GM18526 (cell line): Measurements from ENCODE around the gene SPATA2L.

Experiments used
- POLR2A ChIP-seq: IDR thresholded peaks from 3 replicates; pipeline ENCODE4 v1.6.1; 2011; ENCODE audit not compliant: insufficient read length; ENCODE audit errors: extremely low read depth

The SPATA2L gene

DNA sequence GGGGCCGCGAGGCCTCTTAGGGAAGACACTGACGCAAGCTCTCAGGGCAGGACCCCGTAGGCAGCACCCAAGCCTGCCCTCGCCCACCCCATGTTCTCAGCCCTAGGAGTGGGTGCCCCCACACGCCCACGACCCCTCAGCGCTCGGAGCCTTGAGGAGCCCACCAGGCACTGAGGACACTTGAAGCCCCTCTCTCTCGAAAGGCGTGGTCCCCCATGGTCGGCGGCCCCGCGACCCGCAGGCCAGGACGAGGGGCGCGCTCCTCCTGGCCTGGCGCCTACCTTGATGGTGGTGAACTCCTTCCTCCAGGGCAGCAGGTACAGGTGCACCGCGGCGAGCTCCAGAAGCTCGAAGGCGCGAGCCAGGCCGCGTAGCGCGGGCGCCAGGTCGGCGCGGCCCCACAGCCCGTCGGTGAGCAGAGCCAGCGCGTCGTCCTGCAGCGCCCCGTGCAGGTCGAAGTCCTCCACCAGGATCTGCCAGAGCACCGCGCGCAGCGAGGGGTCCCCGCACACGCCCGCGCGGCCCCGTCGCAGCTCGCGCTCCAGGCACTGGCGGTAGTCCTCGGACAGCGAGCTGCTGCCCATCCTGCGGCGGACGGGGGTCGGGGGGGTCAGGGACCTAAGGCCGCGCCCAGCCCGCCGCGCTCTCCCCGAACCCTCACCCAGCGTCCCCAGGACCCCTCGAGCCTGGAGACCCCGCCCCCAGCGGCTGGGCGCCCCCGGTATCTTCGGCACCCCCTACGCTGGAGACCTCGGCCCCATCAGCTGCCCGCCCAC, 668 bp downstream of the SPATA2L start:
- TF ChIP-seq POLR2A, result no peak

DNA sequence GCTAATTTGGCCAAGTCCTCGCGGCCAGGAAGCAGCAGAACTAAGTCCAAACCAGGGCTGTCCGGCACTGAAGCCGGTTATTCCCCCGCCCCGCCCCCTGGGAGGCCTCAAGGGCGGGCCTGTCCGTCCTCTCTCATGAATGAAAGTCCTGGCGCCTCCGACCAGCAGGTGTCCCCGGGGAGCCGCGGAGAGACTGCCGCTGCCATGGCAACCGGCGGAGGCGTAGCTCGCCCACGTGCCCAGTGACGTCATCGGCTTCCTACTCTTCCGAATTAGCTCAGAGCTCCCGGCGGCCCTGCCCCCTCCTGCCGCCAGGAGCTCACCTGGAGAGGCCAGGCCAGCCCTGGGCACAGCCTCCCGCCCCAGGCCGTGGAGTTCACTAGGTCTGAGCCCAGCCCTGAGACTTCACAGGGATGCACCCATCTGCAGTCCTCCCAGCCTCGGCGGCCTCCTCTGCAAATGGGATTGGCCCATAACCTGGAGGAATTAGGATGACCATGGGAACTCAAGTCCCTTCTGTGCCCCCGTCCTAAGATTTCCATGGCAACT, 1.3 kb downstream of the SPATA2L start:
- TF ChIP-seq POLR2A, result no peak

DNA sequence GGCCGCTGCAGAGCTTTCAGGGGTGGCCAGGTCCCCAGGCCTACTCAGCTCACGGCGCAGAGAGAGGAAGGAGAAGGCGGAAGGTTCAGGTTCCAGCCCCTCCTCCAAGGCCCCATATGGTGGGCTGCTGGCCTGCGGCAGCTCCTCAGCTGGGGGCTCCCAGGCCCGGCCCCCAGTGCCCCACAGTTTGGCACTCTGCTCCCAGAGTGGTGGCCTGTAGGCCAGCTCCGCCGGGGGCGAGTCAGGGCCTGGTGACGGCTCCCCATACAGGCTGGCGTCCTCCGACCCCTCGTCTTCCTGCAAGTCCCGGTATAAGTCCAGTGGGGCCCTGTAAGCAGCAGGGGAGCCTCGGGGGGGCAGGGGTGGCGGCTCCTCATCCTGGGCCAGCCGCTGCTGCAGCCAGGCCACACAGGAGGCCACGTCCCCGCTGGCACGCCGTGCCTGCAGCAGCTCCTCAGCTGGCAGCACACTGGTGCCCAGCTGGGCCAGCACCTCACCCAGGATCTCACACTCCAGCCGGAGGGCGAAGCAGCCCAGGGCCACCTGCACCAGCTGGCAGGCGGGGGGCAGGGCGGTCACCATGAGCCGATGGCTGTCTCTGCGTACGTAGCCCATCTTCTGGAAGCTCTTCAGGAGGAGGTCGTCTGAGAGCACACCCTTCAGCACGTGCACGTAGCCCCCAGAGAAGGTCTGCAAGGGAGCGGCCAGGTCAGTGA, 3.7 kb downstream of the SPATA2L start:
- TF ChIP-seq POLR2A, result no peak

DNA sequence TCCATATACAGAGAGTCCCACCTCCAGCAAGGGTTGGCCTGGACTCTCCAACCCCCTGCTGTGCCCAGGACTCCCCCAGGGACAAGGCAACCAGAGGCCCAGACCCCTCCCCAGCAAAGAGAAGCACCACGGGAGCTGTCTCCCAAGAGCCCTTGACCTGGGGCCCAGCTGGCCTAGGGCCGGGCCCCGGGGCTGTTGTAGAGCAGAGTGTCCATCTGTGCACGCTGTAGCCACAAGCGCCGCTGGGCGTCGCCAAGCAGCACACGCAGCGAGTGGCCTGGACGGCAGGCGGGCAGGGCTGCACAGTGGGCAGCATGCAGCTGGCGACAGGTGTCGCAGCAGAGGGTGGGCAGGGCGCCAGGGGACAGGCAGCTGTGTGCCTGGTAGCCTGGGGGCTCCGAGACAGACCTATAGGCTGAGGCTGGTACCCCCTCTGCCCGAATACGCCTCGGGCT, 4.3 kb downstream of the SPATA2L start:
- TF ChIP-seq POLR2A, result no peak

DNA sequence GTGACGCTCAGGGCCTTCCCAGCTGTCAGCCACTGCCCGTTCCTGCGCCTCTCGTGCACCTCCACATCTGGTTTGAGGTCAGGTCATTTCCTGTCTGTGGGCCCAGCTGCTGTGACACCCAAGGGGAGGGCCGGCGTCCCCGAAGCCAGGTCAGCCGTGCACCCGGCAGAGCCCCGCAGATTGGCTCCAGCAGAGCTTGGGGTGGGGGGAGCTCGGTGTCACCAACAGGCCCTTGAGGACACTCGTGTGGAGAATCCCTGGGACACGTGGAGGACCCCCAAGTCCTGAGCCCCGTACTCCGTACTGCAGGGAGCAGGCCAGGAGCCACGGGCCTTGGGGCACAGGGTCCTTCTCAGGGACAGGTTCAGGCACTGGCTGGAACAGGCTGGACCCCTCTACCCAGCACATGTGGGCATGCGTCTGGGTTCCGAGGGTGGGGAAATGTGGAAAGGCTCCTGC, 4.8 kb downstream of the SPATA2L start:
- no peak for TF ChIP-seq POLR2A

DNA sequence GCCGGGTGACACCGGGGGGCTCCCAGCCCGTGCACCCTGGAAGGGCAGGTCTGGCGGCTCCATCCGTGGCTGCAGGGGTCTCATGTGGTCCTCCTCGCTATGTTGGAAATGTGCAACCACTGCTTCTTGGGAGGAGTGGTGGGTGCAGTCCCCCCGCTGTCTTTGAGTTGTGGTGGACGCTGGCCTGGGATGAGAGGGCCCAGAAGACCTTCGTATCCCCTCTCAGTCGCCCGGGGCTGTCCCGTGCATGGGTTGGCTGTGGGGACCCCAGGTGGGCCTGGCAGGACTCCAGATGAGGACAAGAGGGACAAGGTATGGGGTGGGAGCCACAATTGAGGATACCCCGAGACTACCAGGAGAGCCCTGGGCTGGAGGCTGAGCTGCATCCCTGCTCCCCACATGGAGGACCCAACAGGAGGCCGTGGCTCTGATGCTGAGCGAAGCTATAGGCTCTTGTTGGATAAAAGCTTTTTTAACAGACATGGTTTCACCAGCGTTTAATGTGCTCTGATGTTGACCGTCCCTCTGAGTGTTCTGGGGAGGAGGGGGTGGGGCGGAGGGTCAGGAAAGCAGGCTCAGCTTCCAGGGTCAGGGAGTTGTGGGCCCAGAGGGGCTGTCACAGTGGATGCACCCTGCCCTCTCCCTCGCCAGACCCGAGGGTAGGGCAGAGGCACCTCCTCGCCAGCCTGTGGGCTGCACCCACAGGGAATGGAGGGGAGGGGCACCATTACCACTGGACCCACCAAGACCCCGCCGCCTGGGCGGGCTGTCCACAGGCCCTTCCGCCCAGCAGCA, 5.4 kb downstream of the SPATA2L start:
- TF ChIP-seq POLR2A, result no peak

DNA sequence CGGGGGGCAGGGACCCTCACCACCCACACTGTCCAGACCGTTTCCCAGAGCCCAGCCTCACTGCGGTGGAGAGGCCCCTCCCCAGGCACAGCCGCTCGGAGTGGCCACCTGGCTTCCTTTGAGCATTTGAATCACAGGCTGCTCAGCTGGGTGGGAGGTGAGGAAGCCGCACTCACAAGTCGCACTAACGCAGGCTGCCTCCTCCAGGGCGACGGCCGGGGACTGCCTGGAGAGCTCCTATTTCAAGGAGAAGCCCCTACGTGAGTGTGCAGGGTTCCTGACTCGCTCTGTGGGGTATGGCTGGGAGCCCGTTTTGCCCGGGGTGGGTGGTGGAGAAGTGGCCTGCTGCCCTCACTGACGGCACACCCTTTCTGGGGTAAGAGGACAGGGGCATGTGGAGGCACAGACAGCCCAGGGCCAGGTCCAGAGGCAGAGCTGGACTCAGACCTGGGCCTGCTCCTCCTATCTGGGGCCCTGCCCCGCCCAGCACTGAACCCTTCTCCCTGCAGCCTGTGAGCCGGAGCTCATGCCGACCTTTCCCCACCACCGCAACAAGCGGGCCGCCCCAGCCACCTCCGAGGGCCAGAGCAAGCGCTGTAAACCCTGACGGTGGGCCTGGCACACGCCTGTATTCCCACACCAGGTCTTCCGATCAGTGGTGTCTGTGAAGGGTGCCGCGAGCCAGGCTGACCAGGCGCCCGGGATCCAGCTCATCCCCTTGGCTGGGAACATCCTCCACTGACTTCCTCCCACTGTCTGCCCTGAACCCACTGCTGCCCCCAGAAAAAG, 6.2 kb downstream of the SPATA2L start:
- no peak for TF ChIP-seq POLR2A

DNA sequence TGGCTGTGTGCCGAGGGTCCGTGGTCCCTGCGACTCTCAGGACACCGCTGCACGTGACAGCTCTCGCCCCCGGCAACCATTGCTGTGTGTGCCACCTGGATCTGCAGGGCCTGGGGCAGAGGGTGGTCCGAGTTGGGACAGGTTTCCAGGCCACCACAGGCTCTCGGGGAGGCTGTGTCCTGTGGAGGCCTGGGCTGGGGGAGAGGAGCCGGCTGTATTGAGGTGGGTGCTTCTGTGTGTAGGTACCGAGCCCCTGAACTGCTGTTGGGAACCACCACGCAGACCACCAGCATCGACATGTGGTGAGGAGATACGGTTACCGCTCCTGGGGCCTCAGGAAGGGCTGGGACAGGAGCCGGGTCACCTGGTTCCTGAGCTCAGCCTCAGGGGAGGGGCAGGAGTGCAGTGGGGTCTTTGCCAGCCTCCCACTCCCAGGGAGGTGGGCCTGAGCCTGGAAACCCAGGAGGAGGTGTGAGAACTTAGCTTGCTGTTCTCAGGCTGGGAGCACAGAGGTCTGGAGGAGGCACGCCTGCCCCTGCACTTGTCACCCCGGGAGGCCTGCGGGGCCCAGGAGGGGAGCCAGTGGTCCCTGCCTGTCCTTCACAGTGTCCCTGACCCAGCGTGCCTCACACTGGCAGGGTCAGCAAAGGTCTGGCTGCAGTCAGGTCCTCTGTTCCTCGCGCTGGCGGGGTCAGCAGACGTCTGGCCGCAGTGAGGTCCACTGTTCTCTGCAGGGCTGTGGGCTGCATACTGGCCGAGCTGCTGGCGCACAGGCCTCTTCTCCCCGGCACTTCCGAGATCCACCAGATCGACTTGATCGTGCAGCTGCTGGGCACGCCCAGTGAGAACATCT, 7.3 kb downstream of the SPATA2L start:
- no peak for TF ChIP-seq POLR2A

DNA sequence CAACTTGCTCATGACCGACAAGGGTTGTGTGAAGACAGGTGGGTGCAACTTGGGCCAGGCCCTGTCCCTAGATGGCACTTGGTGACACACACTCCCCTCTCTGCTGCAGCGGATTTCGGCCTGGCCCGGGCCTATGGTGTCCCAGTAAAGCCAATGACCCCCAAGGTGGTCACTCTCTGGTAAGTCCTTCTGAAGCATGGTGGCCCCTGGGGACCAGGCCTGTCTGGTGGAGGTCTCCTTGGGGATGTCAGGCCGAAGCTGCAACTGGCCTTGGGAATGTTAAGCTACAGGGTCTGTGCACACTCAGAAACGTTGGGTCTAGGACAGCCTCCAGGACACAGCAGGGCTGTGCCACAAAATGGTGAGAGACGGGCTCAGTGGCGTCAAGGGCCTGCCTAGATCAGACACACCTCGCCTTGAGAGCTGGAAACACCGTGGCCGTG, 8.2 kb downstream of the SPATA2L start:
- TF ChIP-seq POLR2A, result no peak

DNA sequence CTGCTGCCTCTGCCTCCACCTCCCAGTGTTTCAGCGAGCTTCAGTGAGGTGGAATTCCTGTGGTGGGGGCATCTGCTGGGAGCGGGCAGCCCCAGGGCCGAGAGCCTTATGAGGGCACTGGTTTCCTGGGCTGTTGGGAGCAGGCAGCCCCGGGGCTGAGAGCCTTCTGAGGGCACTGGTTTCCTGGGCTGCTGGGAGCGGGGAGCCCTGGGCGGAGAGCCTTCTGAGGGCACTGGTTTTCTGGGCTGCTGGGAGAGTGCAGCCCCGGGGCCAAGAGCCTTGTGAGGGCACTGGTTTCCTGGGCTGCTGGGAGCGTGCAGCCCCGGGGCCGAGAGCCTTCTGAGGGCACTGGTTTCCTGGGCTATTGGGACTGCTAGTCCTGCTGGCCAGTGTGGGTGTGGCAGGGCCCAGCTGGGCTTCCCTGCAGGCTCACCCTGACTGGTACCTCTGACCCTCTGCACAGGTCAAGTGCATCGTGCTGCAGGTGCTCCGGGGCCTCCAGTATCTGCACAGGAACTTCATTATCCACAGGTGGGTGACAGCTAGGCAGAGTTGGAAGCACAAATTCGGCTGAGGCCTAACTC, 9.4 kb downstream of the SPATA2L start:
- TF ChIP-seq POLR2A, result no peak

DNA sequence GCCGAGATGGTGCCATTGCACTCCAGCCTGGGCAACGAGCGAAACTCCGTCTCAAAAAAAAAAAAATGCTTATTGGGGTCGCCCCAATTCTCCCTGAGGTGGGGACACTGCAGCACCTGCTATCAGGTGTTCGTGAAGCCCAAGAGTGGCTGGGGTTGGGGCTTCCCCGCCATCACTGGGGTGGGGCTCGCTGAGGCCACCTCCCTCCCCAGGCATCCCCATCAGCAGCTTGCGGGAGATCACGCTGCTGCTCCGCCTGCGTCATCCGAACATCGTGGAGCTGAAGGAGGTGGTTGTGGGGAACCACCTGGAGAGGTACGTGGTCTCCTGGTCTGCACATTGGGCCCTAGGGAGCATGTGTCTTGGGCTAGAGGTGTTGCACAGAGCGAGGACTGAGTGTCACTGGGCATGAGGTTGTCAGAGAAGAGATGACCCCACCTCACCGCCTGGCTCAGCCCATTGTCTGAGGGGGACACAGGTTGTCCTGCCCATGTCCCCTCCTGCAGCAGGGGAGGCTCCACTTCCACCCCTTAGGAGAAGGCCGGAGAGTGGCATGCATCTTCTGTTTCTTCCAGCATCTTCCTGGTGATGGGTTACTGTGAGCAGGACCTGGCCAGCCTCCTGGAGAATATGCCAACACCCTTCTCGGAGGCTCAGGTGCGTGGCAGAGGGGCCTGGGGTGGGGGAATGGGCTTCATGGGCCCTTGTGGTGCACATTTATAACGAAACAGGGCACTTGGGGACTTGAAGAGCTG, 10.1 kb downstream of the SPATA2L start:
- TF ChIP-seq POLR2A, result no peak

DNA sequence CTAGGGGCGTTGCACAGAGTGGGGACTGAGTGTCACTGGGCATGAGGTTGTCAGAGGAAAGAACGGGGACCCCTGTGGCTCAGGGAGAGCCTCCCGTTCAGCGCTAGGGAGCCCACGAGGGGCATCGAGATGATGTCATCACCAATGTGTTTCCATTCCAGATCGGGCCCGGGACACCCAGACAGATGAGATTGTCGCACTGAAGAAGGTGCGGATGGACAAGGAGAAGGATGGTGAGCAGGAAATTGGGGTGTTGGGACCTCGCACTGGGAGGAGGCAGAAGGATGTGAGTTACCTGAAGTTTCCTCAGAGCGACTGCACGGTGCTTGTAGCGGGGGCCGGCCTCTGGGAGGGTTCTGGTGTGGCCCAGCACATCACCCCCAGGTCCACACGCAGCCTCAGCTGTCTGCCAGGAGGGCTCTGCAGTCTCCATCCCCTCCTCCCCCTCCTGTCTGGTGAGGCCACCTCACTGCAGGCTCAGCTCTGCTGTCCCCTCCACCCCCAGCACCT, 11.1 kb downstream of the SPATA2L start:
- no peak for TF ChIP-seq POLR2A
